ENCODE results near the gene SAMD3. TPM values are rescaled to one million over a fixed set of nuclear protein-coding genes. Genes with fewer than 3 reads are reported as not detected.

SAMD3 gene
- total and polyA plus RNA-seq, 4 donors: 0.08 to 4.3 (median 1.2) TPM

- no peaks in the 10 kb centered on the region for H3K27me3 ChIP-seq (ENCODE audit: control insufficient read depth in 4 of 4, insufficient read depth in 4 of 4, low read length in 3 of 4)
- H3K9ac ChIP-seq (ENCODE audit: low read depth in 1 of 2, low read length in 2 of 2): no peak overlapping the region
- H3K27ac ChIP-seq (ENCODE audit: low read depth in 1 of 2, low read length in 2 of 2): no peak overlapping the region
- no peaks in the 10 kb centered on the region for H3K4me1 ChIP-seq (ENCODE audit: control insufficient read depth in 4 of 4, insufficient read depth in 4 of 4, low read length in 3 of 4)
- H3K9me3 ChIP-seq (ENCODE audit: control insufficient read depth in 4 of 4, low read length in 3 of 4): no peaks in the 10 kb centered on the region
- no peak for DNase-seq (ENCODE audit: low spot score)
- no peak overlapping the region for H3K4me3 ChIP-seq (ENCODE audit: low read depth in 1 of 3, low read length in 3 of 3)
- H3K36me3 ChIP-seq (ENCODE audit: control insufficient read depth in 4 of 4, insufficient read depth in 3 of 4, low read depth in 1 of 4, low read length in 3 of 4): peaks cover under 1 to 17% (median 10%) of the 10 kb centered on the region in 4 donors
- TF ChIP-seq ATF3 (IDR thresholded peaks at IDR 0.05) (no peak), YY1 (IDR thresholded peaks at IDR 0.05) (no peak)
- TF ChIP-seq, protein P1, sequence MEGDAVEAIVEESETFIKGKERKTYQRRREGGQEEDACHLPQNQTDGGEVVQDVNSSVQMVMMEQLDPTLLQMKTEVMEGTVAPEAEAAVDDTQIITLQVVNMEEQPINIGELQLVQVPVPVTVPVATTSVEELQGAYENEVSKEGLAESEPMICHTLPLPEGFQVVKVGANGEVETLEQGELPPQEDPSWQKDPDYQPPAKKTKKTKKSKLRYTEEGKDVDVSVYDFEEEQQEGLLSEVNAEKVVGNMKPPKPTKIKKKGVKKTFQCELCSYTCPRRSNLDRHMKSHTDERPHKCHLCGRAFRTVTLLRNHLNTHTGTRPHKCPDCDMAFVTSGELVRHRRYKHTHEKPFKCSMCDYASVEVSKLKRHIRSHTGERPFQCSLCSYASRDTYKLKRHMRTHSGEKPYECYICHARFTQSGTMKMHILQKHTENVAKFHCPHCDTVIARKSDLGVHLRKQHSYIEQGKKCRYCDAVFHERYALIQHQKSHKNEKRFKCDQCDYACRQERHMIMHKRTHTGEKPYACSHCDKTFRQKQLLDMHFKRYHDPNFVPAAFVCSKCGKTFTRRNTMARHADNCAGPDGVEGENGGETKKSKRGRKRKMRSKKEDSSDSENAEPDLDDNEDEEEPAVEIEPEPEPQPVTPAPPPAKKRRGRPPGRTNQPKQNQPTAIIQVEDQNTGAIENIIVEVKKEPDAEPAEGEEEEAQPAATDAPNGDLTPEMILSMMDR (IDR thresholded peaks at IDR 0.05; ENCODE audit: low read depth, low read length, missing input control): no peak
- WGBS: 79% methylated on average over 7 of the region's 7 CpGs
Measured at GRCh38 chr6:130138116-130138908, 84.4 kb downstream of the SAMD3 start.

- Histone ChIP-seq H3K36me3 (ENCODE audit: control insufficient read depth in 4 of 4, insufficient read depth in 3 of 4, low read depth in 1 of 4, low read length in 3 of 4) (peaks cover 0 to 19% (median 10%) of the 10 kb centered on the region in 4 donors), H3K9ac (ENCODE audit: low read depth in 1 of 2, low read length in 2 of 2) (no peak overlapping the region), H3K4me3 (ENCODE audit: low read depth in 1 of 3, low read length in 3 of 3) (no peak overlapping the region), H3K27me3 (ENCODE audit: control insufficient read depth in 4 of 4, insufficient read depth in 4 of 4, low read length in 3 of 4) (no peaks in the 10 kb centered on the region), H3K4me1 (ENCODE audit: control insufficient read depth in 4 of 4, insufficient read depth in 4 of 4, low read length in 3 of 4) (no peaks in the 10 kb centered on the region), H3K27ac (ENCODE audit: low read depth in 1 of 2, low read length in 2 of 2) (no peak overlapping the region), H3K9me3 (ENCODE audit: control insufficient read depth in 4 of 4, low read length in 3 of 4) (no peaks in the 10 kb centered on the region)
- WGBS: 76% methylated on average over 2 of the region's 2 CpGs
- no peak for TF ChIP-seq NR2F2 (IDR thresholded peaks at IDR 0.05)
- TF ChIP-seq, protein P2, sequence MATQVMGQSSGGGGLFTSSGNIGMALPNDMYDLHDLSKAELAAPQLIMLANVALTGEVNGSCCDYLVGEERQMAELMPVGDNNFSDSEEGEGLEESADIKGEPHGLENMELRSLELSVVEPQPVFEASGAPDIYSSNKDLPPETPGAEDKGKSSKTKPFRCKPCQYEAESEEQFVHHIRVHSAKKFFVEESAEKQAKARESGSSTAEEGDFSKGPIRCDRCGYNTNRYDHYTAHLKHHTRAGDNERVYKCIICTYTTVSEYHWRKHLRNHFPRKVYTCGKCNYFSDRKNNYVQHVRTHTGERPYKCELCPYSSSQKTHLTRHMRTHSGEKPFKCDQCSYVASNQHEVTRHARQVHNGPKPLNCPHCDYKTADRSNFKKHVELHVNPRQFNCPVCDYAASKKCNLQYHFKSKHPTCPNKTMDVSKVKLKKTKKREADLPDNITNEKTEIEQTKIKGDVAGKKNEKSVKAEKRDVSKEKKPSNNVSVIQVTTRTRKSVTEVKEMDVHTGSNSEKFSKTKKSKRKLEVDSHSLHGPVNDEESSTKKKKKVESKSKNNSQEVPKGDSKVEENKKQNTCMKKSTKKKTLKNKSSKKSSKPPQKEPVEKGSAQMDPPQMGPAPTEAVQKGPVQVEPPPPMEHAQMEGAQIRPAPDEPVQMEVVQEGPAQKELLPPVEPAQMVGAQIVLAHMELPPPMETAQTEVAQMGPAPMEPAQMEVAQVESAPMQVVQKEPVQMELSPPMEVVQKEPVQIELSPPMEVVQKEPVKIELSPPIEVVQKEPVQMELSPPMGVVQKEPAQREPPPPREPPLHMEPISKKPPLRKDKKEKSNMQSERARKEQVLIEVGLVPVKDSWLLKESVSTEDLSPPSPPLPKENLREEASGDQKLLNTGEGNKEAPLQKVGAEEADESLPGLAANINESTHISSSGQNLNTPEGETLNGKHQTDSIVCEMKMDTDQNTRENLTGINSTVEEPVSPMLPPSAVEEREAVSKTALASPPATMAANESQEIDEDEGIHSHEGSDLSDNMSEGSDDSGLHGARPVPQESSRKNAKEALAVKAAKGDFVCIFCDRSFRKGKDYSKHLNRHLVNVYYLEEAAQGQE (IDR thresholded peaks at IDR 0.05): no peak
- TF ChIP-seq, protein P3, sequence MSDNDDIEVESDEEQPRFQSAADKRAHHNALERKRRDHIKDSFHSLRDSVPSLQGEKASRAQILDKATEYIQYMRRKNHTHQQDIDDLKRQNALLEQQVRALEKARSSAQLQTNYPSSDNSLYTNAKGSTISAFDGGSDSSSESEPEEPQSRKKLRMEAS (IDR thresholded peaks at IDR 0.05): no peak
- no peak for TF ChIP-seq YY1 (IDR thresholded peaks at IDR 0.05)
- DNase-seq (ENCODE audit: low spot score): no peak
Measured at GRCh38 chr6:130136798-130137197, 86.0 kb downstream of the SAMD3 start.

GRCh38 chr6:130134582-130134981 is 88.2 kb downstream of the SAMD3 start:
- H3K36me3 ChIP-seq (ENCODE audit: control insufficient read depth in 4 of 4, insufficient read depth in 3 of 4, low read depth in 1 of 4, low read length in 3 of 4): peaks cover 0 to 18% (median 6%) of the 10 kb centered on the region in 4 donors
- H3K9me3 ChIP-seq (ENCODE audit: control insufficient read depth in 4 of 4, low read length in 3 of 4): no peaks in the 10 kb centered on the region
- no peaks in the 10 kb centered on the region for H3K27me3 ChIP-seq (ENCODE audit: control insufficient read depth in 4 of 4, insufficient read depth in 4 of 4, low read length in 3 of 4)
- no peak overlapping the region for H3K27ac ChIP-seq (ENCODE audit: low read depth in 1 of 2, low read length in 2 of 2)
- 89% methylated on average over 2 of the region's 2 CpGs for WGBS
- DNase-seq (ENCODE audit: low spot score): no peak
- no peak overlapping the region for H3K9ac ChIP-seq (ENCODE audit: low read depth in 1 of 2, low read length in 2 of 2)
- no peak overlapping the region for H3K4me3 ChIP-seq (ENCODE audit: low read depth in 1 of 3, low read length in 3 of 3)
- no peaks in the 10 kb centered on the region for H3K4me1 ChIP-seq (ENCODE audit: control insufficient read depth in 4 of 4, insufficient read depth in 4 of 4, low read length in 3 of 4)
- TF ChIP-seq, protein P2 (IDR thresholded peaks at IDR 0.05): no peak
- TF ChIP-seq GABPA (IDR thresholded peaks at IDR 0.05 in 1 of 2, conservative IDR thresholded peaks at IDR 0.05 in 1 of 2) (no peak), YY1 (IDR thresholded peaks at IDR 0.05) (no peak), FOXA2 (IDR thresholded peaks at IDR 0.05) (no peak), RAD21 (IDR thresholded peaks at IDR 0.05) (no peak), TAF1 (conservative IDR thresholded peaks at IDR 0.05) (no peak), RXRA (IDR thresholded peaks at IDR 0.05) (no peak), NR2F2 (IDR thresholded peaks at IDR 0.05) (no peak), SP1 (IDR thresholded peaks at IDR 0.05) (no peak), EGR1 (IDR thresholded peaks at IDR 0.05; ENCODE audit: low read depth in 2 of 2) (no peak), HNF4A (conservative IDR thresholded peaks at IDR 0.05) (no peak)
- TF ChIP-seq, protein P4, sequence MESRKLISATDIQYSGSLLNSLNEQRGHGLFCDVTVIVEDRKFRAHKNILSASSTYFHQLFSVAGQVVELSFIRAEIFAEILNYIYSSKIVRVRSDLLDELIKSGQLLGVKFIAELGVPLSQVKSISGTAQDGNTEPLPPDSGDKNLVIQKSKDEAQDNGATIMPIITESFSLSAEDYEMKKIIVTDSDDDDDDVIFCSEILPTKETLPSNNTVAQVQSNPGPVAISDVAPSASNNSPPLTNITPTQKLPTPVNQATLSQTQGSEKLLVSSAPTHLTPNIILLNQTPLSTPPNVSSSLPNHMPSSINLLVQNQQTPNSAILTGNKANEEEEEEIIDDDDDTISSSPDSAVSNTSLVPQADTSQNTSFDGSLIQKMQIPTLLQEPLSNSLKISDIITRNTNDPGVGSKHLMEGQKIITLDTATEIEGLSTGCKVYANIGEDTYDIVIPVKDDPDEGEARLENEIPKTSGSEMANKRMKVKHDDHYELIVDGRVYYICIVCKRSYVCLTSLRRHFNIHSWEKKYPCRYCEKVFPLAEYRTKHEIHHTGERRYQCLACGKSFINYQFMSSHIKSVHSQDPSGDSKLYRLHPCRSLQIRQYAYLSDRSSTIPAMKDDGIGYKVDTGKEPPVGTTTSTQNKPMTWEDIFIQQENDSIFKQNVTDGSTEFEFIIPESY (IDR thresholded peaks at IDR 0.05): no peak
